ENCODE data around the gene CCDC102A.
A peak's percentile ranks its signal among the peaks of the same experiment; 100 is the strongest.

Gene CCDC102A

DNA sequence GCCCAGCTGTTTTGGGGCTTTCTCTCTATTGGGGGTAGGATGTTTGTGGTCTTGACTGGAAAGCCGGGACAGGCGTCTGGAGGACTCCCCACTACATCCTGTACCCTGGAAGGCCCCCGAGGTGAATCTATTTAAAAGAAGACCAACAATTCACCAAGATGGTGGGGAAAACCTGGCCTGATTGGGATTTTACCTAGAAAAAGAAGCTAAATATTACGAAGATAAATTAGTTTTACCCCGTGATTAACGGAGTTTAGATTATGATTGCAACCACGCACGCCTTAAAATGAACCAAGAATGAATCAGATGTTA is 779 bp upstream of the CCDC102A start:
- Mint-ChIP-seq H3K4me1 (ENCODE audit: low read depth) (peaks cover 55% of the 10 kb centered on the region), H3K36me3 (ENCODE audit: low read depth) (no peaks in the 10 kb centered on the region), H3K27me3 (ENCODE audit: low read depth) (no peaks in the 10 kb centered on the region)

DNA sequence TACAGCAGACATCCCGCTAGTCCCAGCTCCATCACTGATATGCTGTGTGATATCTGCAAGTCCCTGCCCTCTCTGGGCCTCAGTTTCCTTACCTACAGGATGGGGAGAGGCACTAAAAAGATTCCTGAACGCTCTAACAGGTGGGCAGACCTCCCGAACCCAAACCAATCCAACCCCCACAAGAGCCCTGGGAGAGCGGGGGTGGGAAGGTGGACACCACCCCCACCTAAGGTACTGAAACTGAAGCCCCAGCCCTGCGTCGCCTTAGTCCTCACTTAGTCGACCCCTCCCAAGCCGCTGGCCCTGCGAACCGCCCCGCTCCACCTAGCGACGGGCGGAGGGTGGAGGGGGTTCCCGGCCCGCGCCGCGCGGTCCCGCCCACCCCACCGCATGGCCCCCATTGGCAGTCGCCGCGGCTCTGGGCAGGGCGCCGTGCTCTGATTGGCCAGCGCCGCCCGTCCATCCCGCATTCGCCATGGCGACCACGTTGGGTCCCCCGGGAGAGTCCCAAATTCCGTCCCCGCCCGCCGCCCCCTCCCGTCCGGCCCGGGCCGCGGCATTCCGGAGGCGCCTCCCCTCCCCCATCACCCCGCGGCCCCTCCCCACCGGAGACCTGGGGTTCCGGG is 578 bp downstream of the CCDC102A start:
- Mint-ChIP-seq H3K9me3 (no peaks in the 10 kb centered on the region), H3K4me1 (ENCODE audit: low read depth) (peaks cover 68% of the 10 kb centered on the region), H3K27ac (peak overlapping the region; percentile 79), H3K27me3 (ENCODE audit: low read depth) (no peaks in the 10 kb centered on the region), H3K4me3 (peak overlapping the region; percentile 82), H3K36me3 (ENCODE audit: low read depth) (no peaks in the 10 kb centered on the region)
- peak; percentile 92 for DNase-seq (ENCODE audit: low spot score)

More for the DNA sequence above, 779 bp upstream of the CCDC102A start:
- DNase-seq (ENCODE audit: low spot score): no peak
- Mint-ChIP-seq H3K9me3 (no peaks in the 10 kb centered on the region), H3K4me3 (peak overlapping the region; percentile 83), H3K27ac (peak overlapping the region; percentile 74)

- Mint-ChIP-seq H3K27ac (peak overlapping the region; percentile 41), H3K36me3 (ENCODE audit: low read depth) (no peaks in the 10 kb centered on the region), H3K4me1 (ENCODE audit: low read depth) (peaks cover 70% of the 10 kb centered on the region), H3K4me3 (peak overlapping the region; percentile 6), H3K27me3 (ENCODE audit: low read depth) (no peaks in the 10 kb centered on the region), H3K9me3 (no peaks in the 10 kb centered on the region)
- DNase-seq (ENCODE audit: low spot score): no peak
These were observed 1.3 kb downstream of the CCDC102A start for GRCh38 chr16:57534881-57535658.

GRCh38 chr16:57534337-57534880 is 2.0 kb downstream of the CCDC102A start:
- H3K9me3 Mint-ChIP-seq: no peaks in the 10 kb centered on the region
- DNase-seq (ENCODE audit: low spot score): no peak
- peak overlapping the region; percentile 6 for H3K4me3 Mint-ChIP-seq
- peak overlapping the region; percentile 41 for H3K27ac Mint-ChIP-seq
- peaks cover 77% of the 10 kb centered on the region for H3K4me1 Mint-ChIP-seq (ENCODE audit: low read depth)
- H3K36me3 Mint-ChIP-seq (ENCODE audit: low read depth): peaks cover 6% of the 10 kb centered on the region
- no peaks in the 10 kb centered on the region for H3K27me3 Mint-ChIP-seq (ENCODE audit: low read depth)

- Mint-ChIP-seq H3K27me3 (ENCODE audit: low read depth) (no peaks in the 10 kb centered on the region), H3K4me3 (peak overlapping the region; percentile 6), H3K27ac (peak overlapping the region; percentile 41), H3K9me3 (no peaks in the 10 kb centered on the region), H3K4me1 (ENCODE audit: low read depth) (peaks cover 74% of the 10 kb centered on the region), H3K36me3 (ENCODE audit: low read depth) (peaks cover 6% of the 10 kb centered on the region)
- DNase-seq (ENCODE audit: low spot score): no peak
These were observed 2.7 kb downstream of the CCDC102A start for GRCh38 chr16:57533431-57534336.

DNA sequence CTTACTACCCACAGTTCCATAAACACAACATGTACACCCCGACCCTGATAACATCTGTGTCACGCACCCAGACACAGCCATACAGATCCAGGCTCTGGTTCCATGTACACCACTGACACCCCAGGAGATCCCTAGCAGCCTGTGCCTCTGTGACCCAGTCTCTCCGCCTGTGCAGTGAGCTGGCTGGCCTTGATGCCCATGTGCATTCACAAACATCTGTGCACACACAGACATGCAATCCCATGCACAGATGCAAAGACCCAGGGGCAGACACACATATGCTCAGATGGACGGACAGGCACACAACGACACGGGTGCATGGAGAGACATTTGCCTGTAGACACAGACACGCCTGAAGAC is 4.1 kb downstream of the CCDC102A start:
- peak overlapping the region; percentile 13 for H3K4me3 Mint-ChIP-seq
- H3K9me3 Mint-ChIP-seq: no peaks in the 10 kb centered on the region
- no peaks in the 10 kb centered on the region for H3K27me3 Mint-ChIP-seq (ENCODE audit: low read depth)
- peak overlapping the region; percentile 97 for H3K27ac Mint-ChIP-seq
- DNase-seq (ENCODE audit: low spot score): no peak
- H3K36me3 Mint-ChIP-seq (ENCODE audit: low read depth): peaks cover 8% of the 10 kb centered on the region
- H3K4me1 Mint-ChIP-seq (ENCODE audit: low read depth): peaks cover 62% of the 10 kb centered on the region

DNA sequence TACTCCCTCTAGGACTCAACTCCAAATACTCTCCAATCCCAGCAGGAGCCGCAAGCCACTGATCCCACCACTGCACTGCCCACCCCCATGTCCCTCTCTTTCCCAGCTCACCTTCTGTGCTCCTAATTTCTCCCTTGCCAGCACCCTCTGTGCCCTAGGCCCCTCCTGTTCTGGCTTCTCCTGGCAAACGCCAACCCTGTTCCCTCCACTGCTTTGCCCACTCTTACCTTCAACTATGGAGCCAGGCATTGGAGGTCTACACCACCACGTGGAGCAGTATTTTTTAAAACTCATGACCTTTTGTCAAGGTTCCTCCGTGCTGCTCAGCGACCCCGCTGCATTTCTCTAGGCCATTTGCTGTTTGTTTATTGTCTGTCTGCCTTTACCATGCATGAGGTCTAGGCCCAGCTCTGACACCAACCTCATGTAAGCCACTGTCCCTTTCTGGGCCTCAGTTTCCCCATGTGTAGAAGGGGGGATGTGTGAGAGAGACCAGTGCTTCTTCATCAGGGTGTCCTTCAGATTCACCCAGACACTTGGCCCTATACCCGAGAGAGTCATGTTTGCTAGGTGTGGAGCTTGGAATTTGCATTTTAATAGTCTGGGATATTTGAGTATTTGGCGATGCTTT is 4.6 kb downstream of the CCDC102A start:
- Mint-ChIP-seq H3K27me3 (ENCODE audit: low read depth) (no peaks in the 10 kb centered on the region), H3K4me1 (ENCODE audit: low read depth) (peaks cover 57% of the 10 kb centered on the region), H3K36me3 (ENCODE audit: low read depth) (peaks cover 8% of the 10 kb centered on the region), H3K4me3 (peak overlapping the region; percentile 81), H3K9me3 (no peaks in the 10 kb centered on the region), H3K27ac (peak overlapping the region; percentile 97)
- DNase-seq (ENCODE audit: low spot score): no peak

DNA sequence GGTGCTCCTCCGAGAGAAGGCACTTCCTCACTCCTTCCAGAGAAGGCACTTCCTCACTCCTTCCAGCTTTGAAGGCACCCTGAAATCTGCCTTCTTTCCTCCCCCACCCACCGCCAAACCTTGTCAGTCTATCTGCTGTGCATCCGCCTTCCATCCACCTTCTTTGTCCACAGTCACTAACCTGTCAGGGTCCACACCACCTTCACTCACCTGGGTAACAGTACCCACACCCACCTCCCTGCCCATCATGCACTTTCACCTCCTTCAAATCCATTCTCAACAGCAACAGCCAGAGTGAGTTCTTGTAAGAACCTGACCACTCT is 5.2 kb downstream of the CCDC102A start:
- Mint-ChIP-seq H3K9me3 (no peaks in the 10 kb centered on the region), H3K27me3 (ENCODE audit: low read depth) (no peaks in the 10 kb centered on the region), H3K36me3 (ENCODE audit: low read depth) (peaks cover 8% of the 10 kb centered on the region), H3K4me3 (peak overlapping the region; percentile 81), H3K4me1 (ENCODE audit: low read depth) (peaks cover 57% of the 10 kb centered on the region), H3K27ac (peak overlapping the region; percentile 97)
- DNase-seq (ENCODE audit: low spot score): no peak

GRCh38 chr16:57530522-57531252 is 5.7 kb downstream of the CCDC102A start:
- H3K4me1 Mint-ChIP-seq (ENCODE audit: low read depth): peaks cover 56% of the 10 kb centered on the region
- no peak for DNase-seq (ENCODE audit: low spot score)
- peak overlapping the region; percentile 97 for H3K27ac Mint-ChIP-seq
- H3K36me3 Mint-ChIP-seq (ENCODE audit: low read depth): peaks cover 8% of the 10 kb centered on the region
- H3K9me3 Mint-ChIP-seq: no peaks in the 10 kb centered on the region
- H3K4me3 Mint-ChIP-seq: peak overlapping the region; percentile 81
- no peaks in the 10 kb centered on the region for H3K27me3 Mint-ChIP-seq (ENCODE audit: low read depth)

DNA sequence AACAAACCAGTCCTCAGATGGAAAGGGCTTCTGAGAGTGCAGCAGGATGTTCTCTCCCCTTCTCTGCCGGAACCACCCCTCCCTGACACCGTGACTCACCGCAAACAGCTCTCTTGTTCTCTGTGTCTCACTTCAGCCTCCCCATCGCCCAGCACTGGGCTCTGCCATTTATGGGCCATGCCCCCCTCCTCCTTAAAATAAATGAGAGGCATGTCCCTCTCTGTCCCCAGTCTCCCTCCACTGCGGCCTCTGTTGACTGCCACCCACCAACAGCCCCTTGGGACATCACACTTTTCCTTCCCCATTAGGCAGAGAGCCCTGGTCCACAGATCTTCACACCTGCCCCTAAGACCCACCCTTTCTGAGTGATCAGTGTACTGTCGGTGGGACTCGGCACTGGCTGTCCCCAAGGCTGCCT is 6.3 kb downstream of the CCDC102A start:
- H3K27ac Mint-ChIP-seq: peak overlapping the region; percentile 97
- H3K4me3 Mint-ChIP-seq: peak overlapping the region; percentile 81
- H3K9me3 Mint-ChIP-seq: no peaks in the 10 kb centered on the region
- peaks cover 52% of the 10 kb centered on the region for H3K4me1 Mint-ChIP-seq (ENCODE audit: low read depth)
- peaks cover 8% of the 10 kb centered on the region for H3K36me3 Mint-ChIP-seq (ENCODE audit: low read depth)
- peak; percentile 65 for DNase-seq (ENCODE audit: low spot score)
- no peaks in the 10 kb centered on the region for H3K27me3 Mint-ChIP-seq (ENCODE audit: low read depth)

DNA sequence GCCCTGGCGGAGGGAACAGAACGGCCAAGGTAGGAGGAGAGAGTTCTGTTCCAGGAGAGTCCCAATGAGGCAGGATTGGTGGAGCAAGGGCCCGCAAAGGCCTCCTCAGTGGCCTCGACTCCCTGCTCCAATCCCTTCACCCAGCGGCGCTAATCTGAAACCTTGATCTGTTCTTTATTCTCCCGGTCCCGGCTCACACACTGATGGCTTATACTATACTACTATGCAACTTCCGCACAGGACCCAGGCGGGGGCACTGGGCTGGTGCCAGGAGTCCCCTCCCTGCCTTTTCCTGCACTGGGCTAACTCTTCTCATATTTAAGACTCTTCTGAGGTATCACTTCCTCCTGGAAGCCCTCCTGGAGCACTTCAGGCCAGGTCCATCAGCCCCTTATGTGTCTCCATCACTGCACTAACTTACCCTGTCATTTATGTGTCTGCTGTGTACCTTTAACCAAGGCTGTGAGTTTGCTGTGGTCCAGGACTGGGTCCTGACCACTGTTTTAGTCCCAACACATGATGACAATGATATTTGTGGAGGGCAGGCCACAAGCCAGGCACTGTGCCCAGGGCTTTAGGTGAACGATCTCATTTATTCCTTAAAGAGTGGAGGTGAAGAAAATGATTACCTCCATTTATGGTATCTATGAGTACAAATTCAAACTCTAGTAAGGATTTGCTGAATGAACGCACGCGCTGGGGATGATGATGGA is 6.8 kb downstream of the CCDC102A start:
- Mint-ChIP-seq H3K9me3 (no peaks in the 10 kb centered on the region), H3K4me1 (ENCODE audit: low read depth) (peaks cover 48% of the 10 kb centered on the region), H3K27ac (peak overlapping the region; percentile 97), H3K27me3 (ENCODE audit: low read depth) (no peaks in the 10 kb centered on the region), H3K36me3 (ENCODE audit: low read depth) (peaks cover 8% of the 10 kb centered on the region), H3K4me3 (peak overlapping the region; percentile 81)
- DNase-seq (ENCODE audit: low spot score): no peak

GRCh38 chr16:57528499-57529390 is 7.6 kb downstream of the CCDC102A start:
- peaks cover 40% of the 10 kb centered on the region for H3K4me1 Mint-ChIP-seq (ENCODE audit: low read depth)

More at GRCh38 chr16:57528499-57529390, 7.6 kb downstream of the CCDC102A start:
- H3K36me3 Mint-ChIP-seq (ENCODE audit: low read depth): peaks cover 8% of the 10 kb centered on the region
- peak overlapping the region; percentile 97 for H3K27ac Mint-ChIP-seq
- no peak overlapping the region for H3K4me3 Mint-ChIP-seq
- DNase-seq (ENCODE audit: low spot score): no peak
- H3K9me3 Mint-ChIP-seq: no peaks in the 10 kb centered on the region
- no peaks in the 10 kb centered on the region for H3K27me3 Mint-ChIP-seq (ENCODE audit: low read depth)
